ENCODE measurements around the gene OS9. TPM values are rescaled to one million over a fixed set of nuclear protein-coding genes. Genes with fewer than 3 reads are reported as not detected.

OS9 gene
- total RNA-seq, 1 donor from 2014 or later: 222 TPM

- peaks cover 22% of the 10 kb centered on the region for H3K4me1 Mint-ChIP-seq (ENCODE audit: unreplicated experiment)
- H3K4me3 Mint-ChIP-seq: no peak overlapping the region
Observed at GRCh38 chr12:57767305-57767698, 73.4 kb downstream of the OS9 start.

GRCh38 chr12:57767876-57768275, 73.9 kb downstream of the OS9 start:
- no peak for DNase-seq (ENCODE audit: extremely low spot score, unreplicated experiment)
- no peaks in the 10 kb centered on the region for H3K9me3 Mint-ChIP-seq
- peaks cover 22% of the 10 kb centered on the region for H3K36me3 Mint-ChIP-seq
- H3K4me1 Mint-ChIP-seq (ENCODE audit: unreplicated experiment): peaks cover 24% of the 10 kb centered on the region
- no peak for TF ChIP-seq CTCF (conservative IDR thresholded peaks at IDR 0.05)
- no peak overlapping the region for H3K4me3 Mint-ChIP-seq
- peaks cover 56% of the 10 kb centered on the region for H3K27me3 Mint-ChIP-seq
- no peak overlapping the region for H3K27ac Mint-ChIP-seq

More at GRCh38 chr12:57767305-57767698, 73.4 kb downstream of the OS9 start:
- no peak for DNase-seq (ENCODE audit: extremely low spot score, unreplicated experiment)
- Mint-ChIP-seq H3K27ac (no peak overlapping the region), H3K27me3 (peaks cover 62% of the 10 kb centered on the region), H3K36me3 (peaks cover 22% of the 10 kb centered on the region), H3K9me3 (no peaks in the 10 kb centered on the region)
- no peak for TF ChIP-seq CTCF (conservative IDR thresholded peaks at IDR 0.05)

GRCh38 chr12:57769594-57769993, 75.7 kb downstream of the OS9 start:
- no peak for DNase-seq (ENCODE audit: extremely low spot score, unreplicated experiment)
- no peaks in the 10 kb centered on the region for H3K9me3 Mint-ChIP-seq
- peaks cover 39% of the 10 kb centered on the region for H3K27me3 Mint-ChIP-seq
- H3K4me1 Mint-ChIP-seq (ENCODE audit: unreplicated experiment): peaks cover 26% of the 10 kb centered on the region
- no peak for TF ChIP-seq CTCF (conservative IDR thresholded peaks at IDR 0.05)
- H3K36me3 Mint-ChIP-seq: peaks cover 19% of the 10 kb centered on the region
- H3K4me3 Mint-ChIP-seq: peak overlapping the region; percentile 71
- peak overlapping the region; percentile 19 for H3K27ac Mint-ChIP-seq

GRCh38 chr12:57770734-57771133, 76.8 kb downstream of the OS9 start:
- no peak for TF ChIP-seq CTCF (conservative IDR thresholded peaks at IDR 0.05)
- Mint-ChIP-seq H3K4me1 (ENCODE audit: unreplicated experiment) (peaks cover 26% of the 10 kb centered on the region), H3K27me3 (peaks cover 28% of the 10 kb centered on the region), H3K9me3 (no peaks in the 10 kb centered on the region), H3K4me3 (peak overlapping the region; percentile 99), H3K27ac (no peak overlapping the region), H3K36me3 (peaks cover 19% of the 10 kb centered on the region)
- no peak for DNase-seq (ENCODE audit: extremely low spot score, unreplicated experiment)

Small RNA genes within 50 kb of the gene (microRNA-seq; reads per million reads assigned to microRNA genes)
- gene MIR6759: not detected

Other genes starting within 250 kb of the OS9 start
- gene INHBE, start 238.8 kb upstream of the OS9 start, total RNA-seq (ENCODE audit: low replicate concordance): 0.27 and 0.29 TPM in 2 replicates
- 3.5 and 22.7 TPM in 2 replicates for gene GLI1, start 234.3 kb upstream of the OS9 start, total RNA-seq (ENCODE audit: low replicate concordance)
- gene ARHGAP9, start 214.3 kb upstream of the OS9 start, total RNA-seq (ENCODE audit: low replicate concordance): 0.52 and 1.8 TPM in 2 replicates
- gene MARS1, start 206.1 kb upstream of the OS9 start, total RNA-seq (ENCODE audit: low replicate concordance): 200 and 211 TPM in 2 replicates
- 17.7 and 32.3 TPM in 2 replicates for gene DDIT3, start 173.6 kb upstream of the OS9 start, total RNA-seq (ENCODE audit: low replicate concordance)
- 87.5 and 94.7 TPM in 2 replicates for gene MBD6, start 171.3 kb upstream of the OS9 start, total RNA-seq (ENCODE audit: low replicate concordance)
- 119 and 126 TPM in 2 replicates for gene DCTN2, start 146.9 kb upstream of the OS9 start, total RNA-seq (ENCODE audit: low replicate concordance)
- gene KIF5A, start 144.1 kb upstream of the OS9 start, total RNA-seq (ENCODE audit: low replicate concordance): 1.4 and 4.4 TPM in 2 replicates
- gene PIP4K2C, start 102.9 kb upstream of the OS9 start, total RNA-seq (ENCODE audit: low replicate concordance): 27.6 and 35.6 TPM in 2 replicates
- 21.5 and 65.5 TPM in 2 replicates for gene DTX3, start 89.3 kb upstream of the OS9 start, total RNA-seq (ENCODE audit: low replicate concordance)
- gene ARHGEF25, start 82.7 kb upstream of the OS9 start, total RNA-seq (ENCODE audit: low replicate concordance): 4.7 and 34.6 TPM in 2 replicates
- gene B4GALNT1, start 60.9 kb upstream of the OS9 start, total RNA-seq (ENCODE audit: low replicate concordance): 0.64 and 5.9 TPM in 2 replicates
- gene AGAP2, start 44.6 kb downstream of the OS9 start, total RNA-seq (ENCODE audit: low replicate concordance): 0.33 and 4.1 TPM in 2 replicates
- gene TSPAN31, start 50.9 kb downstream of the OS9 start, total RNA-seq (ENCODE audit: low replicate concordance): 34.8 and 40.8 TPM in 2 replicates
- gene CDK4, start 58.2 kb downstream of the OS9 start, total RNA-seq (ENCODE audit: low replicate concordance): 124 and 193 TPM in 2 replicates
- 15.0 and 20.1 TPM in 2 replicates for gene MARCHF9, start 61.0 kb downstream of the OS9 start, total RNA-seq (ENCODE audit: low replicate concordance)
- 1.4 and 2.2 TPM in 2 replicates for gene CYP27B1, start 72.9 kb downstream of the OS9 start, total RNA-seq (ENCODE audit: low replicate concordance)
- gene METTL1, start 78.0 kb downstream of the OS9 start, total RNA-seq (ENCODE audit: low replicate concordance): 29.3 and 31.1 TPM in 2 replicates
- 5.1 and 6.0 TPM in 2 replicates for gene EEF1AKMT3, start 78.5 kb downstream of the OS9 start, total RNA-seq (ENCODE audit: low replicate concordance)
- gene TSFM, start 88.7 kb downstream of the OS9 start, total RNA-seq (ENCODE audit: low replicate concordance): 30.4 and 33.0 TPM in 2 replicates
- gene AVIL, start 124.6 kb downstream of the OS9 start, total RNA-seq (ENCODE audit: low replicate concordance): 4.9 and 6.6 TPM in 2 replicates
- gene CTDSP2, start 152.6 kb downstream of the OS9 start, total RNA-seq (ENCODE audit: low replicate concordance): 135 and 183 TPM in 2 replicates
- gene ATP23, start 247.4 kb downstream of the OS9 start, total RNA-seq (ENCODE audit: low replicate concordance): 5.2 and 9.7 TPM in 2 replicates